HCT116 (cell line): ENCODE results near the gene RAPGEF2. TPM values are rescaled to one million over a fixed set of nuclear protein-coding genes. Genes with fewer than 3 reads are reported as not detected.

ENCODE experiments used
- ATAC-seq: fragments of 200-7000 bp; cut with Tn5 transposase; 2 replicates; pipeline ENCODE4 v1.9.1; 2020; ENCODE audit warnings: mild to moderate bottlenecking, moderate library complexity
- BruUV-seq: library from RNA; stranded (reverse); fragments of 400-500 nt; replicated peaks from 2 replicates; lab custom pipeline; 2021; lab: Mats Ljungman, UMichigan
- CTCF ChIA-PET: fragments of 300-600 bp; sonication (Branson Sonifier 250); formaldehyde crosslinking; loops from one replicate; lab custom pipeline; 2021; ENCODE audit warnings: antibody characterized with exemption; lab: Charles Lee
- POLR2A ChIA-PET: fragments of 300-600, 350-600 bp; sonication (Branson Sonifier 250); formaldehyde crosslinking; loops from one replicate; lab custom pipeline; 2021; ENCODE audit warnings: antibody characterized with exemption; lab: Charles Lee
- RAD21 ChIA-PET, 2 experiments: fragments of 300-600 bp; sonication (Branson Sonifier 250); formaldehyde crosslinking; loops; one replicate each; lab custom pipeline; 2023; ENCODE audit warnings: low total read pairs in 2 of 2; ENCODE audit not compliant: uncharacterized antibody in 2 of 2, unreplicated experiment in 2 of 2, low non-redundant PET in 1 of 2; lab: Charles Lee
- DNase-seq: peaks from one replicate; pipeline ENCODE4 v3.0.0-alpha.2; 2010; ENCODE audit warnings: low read depth, low spot score
- H2AFZ ChIP-seq: fragments of 200-600 bp; shearing (Covaris generic), sonication (generic); 2 replicates; pipeline ENCODE4 v1.6.1; 2017; ENCODE audit warnings: low read depth, mixed run types, mixed read lengths, antibody characterized with exemption, low read length; ENCODE audit not compliant: poor library complexity, severe bottlenecking
- H3K27ac ChIP-seq: 2 replicates; pipeline ENCODE4 v1.5.1; 2012; ENCODE audit warnings: low read depth, low read length
- H3K27me3 ChIP-seq: fragments of 200-600 bp; sonication (generic); 2 replicates; pipeline ENCODE4 v1.6.1; 2016; ENCODE audit warnings: mixed run types, low read length, mixed read lengths; ENCODE audit not compliant: insufficient read depth
- H3K36me3 ChIP-seq, 2 experiments: fragments of 200-500 bp in 1 of 2; fragments of 200-600 bp in 1 of 2; sonication (Bioruptor generic) in 1 of 2; sonication (generic) in 1 of 2; 2 replicates each; pipeline versions ENCODE4 v1.5.1 to v1.6.1; 2014 to 2016; ENCODE audit warnings: low read length in 2 of 2, inconsistent platforms in 1 of 2, mixed read lengths in 1 of 2, mixed run types in 1 of 2; ENCODE audit not compliant: insufficient read depth in 2 of 2, control insufficient read depth in 1 of 2
- H3K4me1 ChIP-seq, 2 experiments: fragments of 200-600 bp in 1 of 2; sonication (generic) in 1 of 2; 2 replicates each; pipeline versions ENCODE4 v1.5.1 to v1.6.1; 2012 to 2017; ENCODE audit warnings: low read length in 2 of 2, inconsistent platforms in 1 of 2, mild to moderate bottlenecking in 1 of 2, mixed read lengths in 1 of 2, mixed run types in 1 of 2, moderate library complexity in 1 of 2; ENCODE audit not compliant: insufficient read depth in 2 of 2, control insufficient read depth in 1 of 2
- H3K4me2 ChIP-seq: fragments of 200-600 bp; sonication (generic); 2 replicates; pipeline ENCODE4 v1.6.1; 2017; ENCODE audit warnings: mixed run types, low read length, mixed read lengths
- H3K4me3 ChIP-seq, 2 experiments: fragments of 200-600 bp in 1 of 2; sonication (generic) in 1 of 2; replicated peaks in 1 of 2; 2 replicates each; pipeline ENCODE4 v1.5.1; 2011 to 2016; ENCODE audit warnings: low read length in 2 of 2, control low read depth in 1 of 2, low read depth in 1 of 2, mild to moderate bottlenecking in 1 of 2, mixed read lengths in 1 of 2, mixed run types in 1 of 2
- H3K79me2 ChIP-seq: fragments of 200-600 bp; sonication (generic); 2 replicates; pipeline ENCODE4 v1.6.1; 2017; ENCODE audit warnings: mild to moderate bottlenecking, mixed run types, low read length, moderate library complexity, mixed read lengths; ENCODE audit not compliant: insufficient read depth
- H3K9ac ChIP-seq: fragments of 200-600 bp; sonication (generic); 2 replicates; pipeline ENCODE4 v1.6.1; 2016; ENCODE audit warnings: low read length, mixed read lengths
- H3K9me2 ChIP-seq: fragments of 200-600 bp; sonication (generic), shearing (Covaris generic); 2 replicates; pipeline ENCODE4 v1.6.1; 2017; ENCODE audit warnings: mixed run types, mild to moderate bottlenecking, moderate library complexity; ENCODE audit not compliant: insufficient read depth
- H3K9me3 ChIP-seq, 2 experiments: fragments of 200-500 bp in 1 of 2; fragments of 200-600 bp in 1 of 2; sonication (Bioruptor generic) in 1 of 2; sonication (generic) in 1 of 2; 2 replicates each; pipeline ENCODE4 v1.6.1; 2014 to 2017; ENCODE audit warnings: low read length in 2 of 2, mixed read lengths in 2 of 2, inconsistent platforms in 1 of 2, low read depth in 1 of 2, mild to moderate bottlenecking in 1 of 2, mixed run types in 1 of 2, moderate library complexity in 1 of 2; ENCODE audit not compliant: control insufficient read depth in 1 of 2, insufficient read depth in 1 of 2
- H4K20me1 ChIP-seq: fragments of 200-600 bp; sonication (generic), shearing (Covaris generic); 2 replicates; pipeline ENCODE4 v1.6.1; 2017; ENCODE audit warnings: mixed run types, mild to moderate bottlenecking, moderate library complexity; ENCODE audit not compliant: insufficient read depth
- CBX3 ChIP-seq: IDR thresholded peaks from 2 replicates; pipeline ENCODE4 v1.6.1; 2012; ENCODE audit warnings: low read depth
- EGR1 ChIP-seq: IDR thresholded peaks from 2 replicates; pipeline ENCODE4 v1.6.1; 2012; ENCODE audit warnings: low read depth
- ELF1 ChIP-seq: IDR thresholded peaks from 2 replicates; pipeline ENCODE4 v1.6.1; 2012; ENCODE audit warnings: low read depth, borderline replicate concordance
- EZH2phosphoT487 ChIP-seq: fragments of 200-600 bp; IDR thresholded peaks from 2 replicates; pipeline ENCODE4 v1.6.1; 2018; ENCODE audit warnings: antibody characterized with exemption, borderline replicate concordance
- FOSL1 ChIP-seq: IDR thresholded peaks from 2 replicates; pipeline ENCODE4 v1.6.1; 2012; ENCODE audit warnings: low read depth
- JUND ChIP-seq: IDR thresholded peaks from 2 replicates; pipeline ENCODE4 v1.6.1; 2012
- MAX ChIP-seq: IDR thresholded peaks from 2 replicates; pipeline ENCODE4 v1.6.1; 2012
- POLR2AphosphoS5 ChIP-seq: IDR thresholded peaks from 2 replicates; pipeline ENCODE4 v1.6.1; 2011; ENCODE audit warnings: mild to moderate bottlenecking, low read depth, low read length, moderate library complexity
- RAD21 ChIP-seq: IDR thresholded peaks from 2 replicates; pipeline ENCODE4 v1.6.1; 2012; ENCODE audit warnings: low read depth, mild to moderate bottlenecking
- REST ChIP-seq: IDR thresholded peaks from 2 replicates; pipeline ENCODE4 v1.6.1; 2012; ENCODE audit warnings: low read depth
- SIN3A ChIP-seq: IDR thresholded peaks from 2 replicates; pipeline ENCODE4 v1.6.1; 2012; ENCODE audit warnings: low read depth
- SP1 ChIP-seq: IDR thresholded peaks from 2 replicates; pipeline ENCODE4 v1.6.1; 2012; ENCODE audit warnings: low read depth
- SRF ChIP-seq: IDR thresholded peaks from 2 replicates; pipeline ENCODE4 v1.6.1; 2012; ENCODE audit warnings: low read depth
- TCF7L2 ChIP-seq: IDR thresholded peaks from 2 replicates; pipeline ENCODE4 v1.7.0; 2011; ENCODE audit warnings: borderline replicate concordance, inconsistent platforms; ENCODE audit not compliant: insufficient read depth, insufficient read length; ENCODE audit errors: extremely low read depth
- YY1 ChIP-seq: IDR thresholded peaks from 2 replicates; pipeline ENCODE4 v1.6.1; 2011; ENCODE audit warnings: low read length, low read depth, moderate library complexity, mild to moderate bottlenecking; ENCODE audit not compliant: insufficient replicate concordance; ENCODE audit errors: extremely low read depth
- ZBTB33 ChIP-seq: IDR thresholded peaks from 2 replicates; pipeline ENCODE4 v1.6.1; 2011; ENCODE audit warnings: mild to moderate bottlenecking, low read length, moderate library complexity; ENCODE audit not compliant: insufficient replicate concordance; ENCODE audit errors: extremely low read depth
- ZFX ChIP-seq: fragments of 450-650 bp; IDR thresholded peaks from 2 replicates; pipeline ENCODE4 v1.6.1; 2017
- ZNF274 ChIP-seq: fragments of 200-500 bp; sonication (Bioruptor generic); IDR thresholded peaks from 2 replicates; pipeline ENCODE4 v1.6.1; 2014; ENCODE audit warnings: mild to moderate bottlenecking, low read depth, low read length, inconsistent platforms
- intact Hi-C: fragments of 100-400 bp; cut with micrococcal nuclease; formaldehyde crosslinking; loops from 2 replicates; pipeline ENCODE4 v1.10.0; 2022
- total RNA-seq: library from RNA; stranded (reverse); gene quantifications from one replicate; pipeline ENCODE4 v1.2.1, GENCODE V29; 2021; ENCODE audit not compliant: unreplicated experiment

RAPGEF2 gene
- total RNA-seq, 1 experiment from 2014 or later, result 21.2 TPM

- no peaks in the 10 kb centered on the region for H3K9me2 ChIP-seq
- H4K20me1 ChIP-seq, result no peaks in the 10 kb centered on the region
- no peak overlapping the region for H3K4me3 ChIP-seq
- H3K4me2 ChIP-seq, result no peak overlapping the region
- ChIA-PET POLR2A (no interaction called here), RAD21 (no interaction called here), CTCF (no interaction called here)
- no peaks in the 10 kb centered on the region for H3K79me2 ChIP-seq
- TF ChIP-seq FOSL1, result no peak
- no peak for TF ChIP-seq ZNF274
- no peak for TF ChIP-seq JUND
- no peak for TF ChIP-seq EGR1
- TF ChIP-seq SIN3A, result no peak
- TF ChIP-seq TCF7L2, result no peak
- TF ChIP-seq SRF, result no peak
- no peak for TF ChIP-seq ELF1
- no peak for TF ChIP-seq ZFX
- TF ChIP-seq CBX3, result no peak
- TF ChIP-seq EZH2phosphoT487, result no peak
- no peak overlapping the region for H2AFZ ChIP-seq
- intact Hi-C loops, result no loop called here
- H3K4me1 ChIP-seq, result no peaks in the 10 kb centered on the region
- ATAC-seq, result no peak
- peaks cover 3% of the 10 kb centered on the region in 2 experiments; a peak in 2 of 4 replicates for H3K36me3 ChIP-seq
- no TSS peak for BruUV-seq
- H3K9ac ChIP-seq, result no peak overlapping the region
- DNase-seq, result no peak
- no peaks in the 10 kb centered on the region for H3K27me3 ChIP-seq
- no peak overlapping the region for H3K27ac ChIP-seq
- H3K9me3 ChIP-seq, result no peaks in the 10 kb centered on the region
Observed at GRCh38 chr4:159349332-159349731, 246.5 kb downstream of the RAPGEF2 start.

- no peak overlapping the region for H3K4me2 ChIP-seq
- ATAC-seq, result no peak
- CTCF ChIA-PET, result no interaction called here
- POLR2A ChIA-PET, result no interaction called here
- H3K27ac ChIP-seq, result no peak overlapping the region
- H3K9me3 ChIP-seq, result no peaks in the 10 kb centered on the region
- H3K9ac ChIP-seq, result no peak overlapping the region
- RAD21 ChIA-PET, result no interaction called here
- H3K4me1 ChIP-seq, result no peaks in the 10 kb centered on the region
- no peak for DNase-seq
- H3K4me3 ChIP-seq, result no peak overlapping the region
- no TSS peak for BruUV-seq
- no peak overlapping the region for H2AFZ ChIP-seq
- intact Hi-C loops, result no loop called here
- H3K27me3 ChIP-seq, result no peaks in the 10 kb centered on the region
- peaks cover 3% of the 10 kb centered on the region in 2 experiments; a peak in 3 of 4 replicates for H3K36me3 ChIP-seq
- H3K9me2 ChIP-seq, result no peaks in the 10 kb centered on the region
- no peaks in the 10 kb centered on the region for H3K79me2 ChIP-seq
- H4K20me1 ChIP-seq, result no peaks in the 10 kb centered on the region
- TF ChIP-seq RAD21 (no peak), POLR2AphosphoS5 (no peak), SP1 (no peak), YY1 (no peak), REST (no peak), ELF1 (no peak), FOSL1 (no peak), ZBTB33 (no peak), JUND (no peak), MAX (no peak)
Observed at GRCh38 chr4:159352609-159353008, 249.7 kb downstream of the RAPGEF2 start.
